SK-N-SH (cell line): ENCODE data around the gene RDH16. TPM values are rescaled to one million over a fixed set of nuclear protein-coding genes. Genes with fewer than 3 reads are reported as not detected.

Experiments used
- CTCF ChIA-PET: fragments of 300-600, 350-600 bp; formaldehyde crosslinking; extraction: SDS; loops from one replicate; lab custom pipeline; 2021; lab: Yijun Ruan, JAX
- POLR2A ChIA-PET: fragments of 350-600 bp; sonication (Branson Sonifier 250); formaldehyde crosslinking; extraction: SDS; loops from one replicate; lab custom pipeline; 2020; ENCODE audit warnings: antibody characterized with exemption, inconsistent platforms; lab: Yijun Ruan, JAX
- DNase-seq: peaks from one replicate; pipeline ENCODE4 v3.0.0; 2012
- H2AFZ ChIP-seq: fragments of 200-600 bp; sonication (generic); 2 replicates; pipeline ENCODE4 v1.8.1; 2016; ENCODE audit warnings: antibody characterized with exemption, mild to moderate bottlenecking, low read depth
- H3F3A ChIP-seq: fragments of 200-600 bp; sonication (generic); replicated peaks from 2 replicates; pipeline ENCODE3; 2016; ENCODE audit warnings: antibody characterized with exemption, mild to moderate bottlenecking; ENCODE audit not compliant: insufficient read depth
- H3K27ac ChIP-seq, 2 experiments: fragments of 200-500 bp in 1 of 2; fragments of 200-600 bp in 1 of 2; sonication (Bioruptor generic) in 1 of 2; sonication (generic), shearing (Covaris generic) in 1 of 2; 2 replicates each; pipeline versions ENCODE4 v1.5.1 to v1.6.1; 2014 to 2016; ENCODE audit warnings: low read depth in 2 of 2, inconsistent platforms in 1 of 2, low read length in 1 of 2, mild to moderate bottlenecking in 1 of 2, mixed read lengths in 1 of 2
- H3K27me3 ChIP-seq: fragments of 200-600 bp; sonication (generic), shearing (Covaris generic); 2 replicates; pipeline ENCODE4 v1.6.1; 2016; ENCODE audit warnings: mixed run types; ENCODE audit not compliant: insufficient read depth
- H3K36me3 ChIP-seq, 2 experiments: fragments of 200-500 bp in 1 of 2; fragments of 200-600 bp in 1 of 2; sonication (Bioruptor generic) in 1 of 2; sonication (generic) in 1 of 2; replicated peaks in 1 of 2; 2 replicates each; pipeline versions ENCODE3 to v1.5.1; 2014 to 2016; ENCODE audit warnings: low read length in 1 of 2, mild to moderate bottlenecking in 1 of 2; ENCODE audit not compliant: insufficient read depth in 2 of 2, control insufficient read depth in 1 of 2
- H3K4me1 ChIP-seq, 2 experiments: fragments of 200-500 bp in 1 of 2; fragments of 200-600 bp in 1 of 2; sonication (Bioruptor generic) in 1 of 2; sonication (generic), shearing (Covaris generic) in 1 of 2; 2 replicates each; pipeline versions ENCODE4 v1.5.1 to v1.6.1; 2014 to 2016; ENCODE audit warnings: low read depth in 1 of 2, low read length in 1 of 2, mixed run types in 1 of 2; ENCODE audit not compliant: insufficient read depth in 2 of 2, control insufficient read depth in 1 of 2
- H3K4me2 ChIP-seq: fragments of 200-600 bp; sonication (generic), shearing (Covaris generic); 2 replicates; pipeline ENCODE4 v1.6.1; 2017; ENCODE audit warnings: mixed run types
- H3K4me3 ChIP-seq, 2 experiments: fragments of 200-500 bp in 1 of 2; fragments of 200-600 bp in 1 of 2; sonication (Bioruptor generic) in 1 of 2; sonication (generic), shearing (Covaris generic) in 1 of 2; 2 replicates each; pipeline versions ENCODE4 v1.5.1 to v1.8.1; 2014 to 2016; ENCODE audit warnings: low read depth in 2 of 2, inconsistent platforms in 1 of 2, low read length in 1 of 2, mild to moderate bottlenecking in 1 of 2, mixed read lengths in 1 of 2, moderate library complexity in 1 of 2
- H3K79me2 ChIP-seq: fragments of 200-600 bp; sonication (generic); 2 replicates; pipeline ENCODE4 v1.8.1; 2017; ENCODE audit warnings: mild to moderate bottlenecking; ENCODE audit not compliant: insufficient read depth
- H3K9ac ChIP-seq: fragments of 200-600 bp; sonication (generic); 2 replicates; pipeline ENCODE4 v1.6.1; 2017; ENCODE audit warnings: mixed run types
- H3K9me2 ChIP-seq: fragments of 200-600 bp; sonication (generic); 2 replicates; pipeline ENCODE4 v1.6.1; 2017; ENCODE audit warnings: mixed run types
- H3K9me3 ChIP-seq: fragments of 200-600 bp; sonication (generic); 2 replicates; pipeline ENCODE4 v1.6.1; 2017; ENCODE audit warnings: mixed run types, mild to moderate bottlenecking, moderate library complexity
- H4K20me1 ChIP-seq: fragments of 200-600 bp; sonication (generic); 2 replicates; pipeline ENCODE4 v1.6.1; 2017; ENCODE audit warnings: mild to moderate bottlenecking, mixed run types; ENCODE audit not compliant: insufficient read depth
- CTCF ChIP-seq: fragments of 200-600 bp; sonication (generic); IDR thresholded peaks from 2 replicates; pipeline ENCODE4 v1.6.1; 2017; ENCODE audit warnings: antibody characterized with exemption, mild to moderate bottlenecking, moderate library complexity
- ELF1 ChIP-seq: IDR thresholded peaks from 2 replicates; pipeline ENCODE4 v1.4.0; 2012
- EP300 ChIP-seq, 2 experiments: IDR thresholded peaks; 2 replicates each; pipeline versions ENCODE4 v1.4.0 to v1.6.1; 2012; ENCODE audit warnings: borderline replicate concordance in 1 of 2, low read depth in 1 of 2, low read length in 1 of 2
- FOXJ3 ChIP-seq: sonication (generic); formaldehyde crosslinking; IDR thresholded peaks from 2 replicates; pipeline ENCODE4 v1.5.1; 2020; ENCODE audit warnings: mild to moderate bottlenecking, missing genetic modification reagents
- GABPA ChIP-seq: IDR thresholded peaks from 2 replicates; pipeline ENCODE4 v1.4.0; 2012; ENCODE audit warnings: low read depth, mild to moderate bottlenecking
- GATA2 ChIP-seq: sonication (generic); formaldehyde crosslinking; IDR thresholded peaks from 2 replicates; pipeline ENCODE4 v1.5.0; 2020; ENCODE audit warnings: mild to moderate bottlenecking, missing genetic modification reagents
- JUND ChIP-seq: IDR thresholded peaks from 2 replicates; pipeline ENCODE4 v1.4.0; 2012
- MAX ChIP-seq: IDR thresholded peaks from 2 replicates; pipeline ENCODE4 v1.4.0; 2012; ENCODE audit warnings: low read depth
- NFIC ChIP-seq: IDR thresholded peaks from 2 replicates; pipeline ENCODE4 v1.4.0; 2012; ENCODE audit warnings: borderline replicate concordance
- NRF1 ChIP-seq: IDR thresholded peaks from 2 replicates; pipeline ENCODE4 v1.6.1; 2012; ENCODE audit warnings: low read depth, mild to moderate bottlenecking, low read length
- PBX3 ChIP-seq: IDR thresholded peaks from 2 replicates; pipeline ENCODE4; 2012
- POLR2AphosphoS5 ChIP-seq: IDR thresholded peaks from 2 replicates; pipeline ENCODE4 v1.6.1; 2012; ENCODE audit warnings: low read depth, low read length
- RAD21 ChIP-seq: IDR thresholded peaks from 2 replicates; pipeline ENCODE4 v1.6.1; 2012; ENCODE audit warnings: mild to moderate bottlenecking, low read length
- RCOR1 ChIP-seq: fragments of 150-350 bp; IDR thresholded peaks from 2 replicates; pipeline ENCODE4 v1.6.1; 2017; ENCODE audit warnings: antibody characterized with exemption, low read length
- SIN3A ChIP-seq: IDR thresholded peaks from 2 replicates; pipeline ENCODE4 v1.6.1; 2012; ENCODE audit warnings: low read depth, mild to moderate bottlenecking, low read length, moderate library complexity, borderline replicate concordance
- SMC3 ChIP-seq: IDR thresholded peaks from 2 replicates; pipeline ENCODE4 v1.6.1; 2012; ENCODE audit warnings: low read depth, low read length, improper control_type of control experiment
- TCF12 ChIP-seq: IDR thresholded peaks from 2 replicates; pipeline ENCODE4 v1.4.0; 2012
- YY1 ChIP-seq: IDR thresholded peaks from 2 replicates; pipeline ENCODE4 v1.4.0; 2012; ENCODE audit warnings: low read depth, mild to moderate bottlenecking
- WGBS: methylation state at CpG from one replicate; pipeline ENCODE4 v1.1.6; 2017; ENCODE audit warnings: low lambda C conversion rate; 5-methylcytosine and 5-hydroxymethylcytosine counted together
- polyA plus RNA-seq, 3 experiments: library from polyadenylated mRNA; depleted of rRNA; stranded (reverse); fragments of >200 nt; gene quantifications; 2 replicates each; pipeline ENCODE4 v1.2.3, GENCODE V29; 2012

Gene RDH16
- polyA plus RNA-seq, 1 of the 3 experiments (the other 2 are of a cell fraction) = 0.12 TPM

GRCh38 chr12:56988207-56988739, 30.9 kb upstream of the RDH16 start:
- no peak for DNase-seq
- H2AFZ ChIP-seq = no peak overlapping the region
- no peaks in the 10 kb centered on the region for H3K9me3 ChIP-seq
- WGBS = 88% methylated on average over 5 of the region's 5 CpGs
- no peaks in the 10 kb centered on the region for H3K36me3 ChIP-seq
- no peaks in the 10 kb centered on the region for H3K79me2 ChIP-seq
- ChIA-PET POLR2A (interaction anchor here (1.2 to 1.4 kb wide), 2 partner anchors 9 to 29 kb away, joined by 3 read pairs; no protein-coding TSS in a partner anchor), CTCF (interaction anchor here (0.6 to 4.2 kb wide), 34 partner anchors 9 to 704 kb away, joined by 3 to 69 read pairs (median 4); partner anchors contain the start of genes HSD17B6, PRIM1, STAT6 and ZBTB39)
- H3K4me1 ChIP-seq = peaks cover 0 to 2% of the 10 kb centered on the region in 2 experiments; a peak in 2 of 4 replicates
- no peak overlapping the region for H3K9ac ChIP-seq
- TF ChIP-seq RCOR1 = no peak
- no peak for TF ChIP-seq TCF12
- no peak for TF ChIP-seq GABPA
- no peak for TF ChIP-seq FOXJ3 (CRISPR knock-in tag)
- TF ChIP-seq PBX3 = no peak
- TF ChIP-seq NFIC = no peak
- no peak for TF ChIP-seq NRF1
- TF ChIP-seq MAX = no peak
- no peak for TF ChIP-seq RAD21
- TF ChIP-seq EP300 (IDR thresholded peaks at IDR 0.05; ENCODE audit: borderline replicate concordance in 1 of 2, low read depth in 1 of 2, low read length in 1 of 2) = no peak
- TF ChIP-seq GATA2 (CRISPR knock-in tag) = no peak
- no peak for TF ChIP-seq YY1
- TF ChIP-seq JUND = no peak
- TF ChIP-seq POLR2AphosphoS5 = no peak
- no peak for TF ChIP-seq SIN3A
- TF ChIP-seq, all 33 proteins: peak for 0
- Histone ChIP-seq H3K9me2 (no peaks in the 10 kb centered on the region), H3K27me3 (no peaks in the 10 kb centered on the region), H3K27ac (no peak overlapping the region), H3K4me3 (no peak overlapping the region), H4K20me1 (no peaks in the 10 kb centered on the region), H3F3A (no peaks in the 10 kb centered on the region), H3K4me2 (no peak overlapping the region)

- Histone ChIP-seq H3K27ac (no peak overlapping the region), H3K9ac (no peak overlapping the region), H3K79me2 (no peaks in the 10 kb centered on the region), H3K9me3 (no peaks in the 10 kb centered on the region), H3K36me3 (no peaks in the 10 kb centered on the region), H3K9me2 (no peaks in the 10 kb centered on the region), H3F3A (no peaks in the 10 kb centered on the region), H3K4me2 (no peak overlapping the region), H3K4me3 (peak overlapping the region in 1 of 2 experiments; percentile 4; a peak in 1 of 4 replicates), H3K4me1 (peaks cover 0 to 2% of the 10 kb centered on the region in 2 experiments; a peak in 2 of 4 replicates)
- POLR2A ChIA-PET = interaction anchor here (1.2 to 1.4 kb wide), 2 partner anchors 10 to 29 kb away, joined by 3 read pairs; no protein-coding TSS in a partner anchor
- CTCF ChIA-PET = interaction anchor here (0.6 to 4.2 kb wide), 31 partner anchors 8 to 705 kb away, joined by 3 to 69 read pairs (median 4); partner anchors contain the start of genes HSD17B6, PRIM1 and ZBTB39
- DNase-seq = peak; percentile 84
- 33% methylated on average over 7 of the region's 11 CpGs for WGBS
- TF ChIP-seq ELF1 (no peak), RAD21 (peak; percentile 89), CTCF (peak; percentile 87), SMC3 (peak; percentile 95), GABPA (0 out of 2 replicates have a peak, but pooled peaks have one; percentile 24)
- TF ChIP-seq, all 33 proteins: peak for 4
- no peaks in the 10 kb centered on the region for H3K27me3 ChIP-seq
- no peaks in the 10 kb centered on the region for H4K20me1 ChIP-seq
- no peak overlapping the region for H2AFZ ChIP-seq
Measured at GRCh38 chr12:56987551-56988053, 30.2 kb upstream of the RDH16 start.
